Endodermal cell (in vitro differentiated cells): ENCODE data around the gene PAMR1. TPM values are rescaled to one million over a fixed set of nuclear protein-coding genes. Genes with fewer than 3 reads are reported as not detected.

ENCODE experiments used
- DNase-seq: peaks from one replicate; pipeline ENCODE4 v3.0.0-alpha.2; 2017
- H3K27ac ChIP-seq: 2 replicates; pipeline ENCODE4 v1.5.1; 2013; ENCODE audit warnings: mild to moderate bottlenecking, low read depth, low read length, moderate library complexity
- H3K27me3 ChIP-seq: 2 replicates; pipeline ENCODE4 v1.6.1; 2013; ENCODE audit warnings: mild to moderate bottlenecking, low read length, moderate library complexity; ENCODE audit not compliant: insufficient read depth, control insufficient read depth, poor library complexity, severe bottlenecking
- H3K36me3 ChIP-seq: 2 replicates; pipeline ENCODE4 v1.7.0; 2013; ENCODE audit warnings: mild to moderate bottlenecking, low read length, moderate library complexity; ENCODE audit not compliant: control insufficient read depth, insufficient read depth
- H3K4me1 ChIP-seq: one replicate; pipeline ENCODE4 v1.7.0; 2013; ENCODE audit warnings: low read length; ENCODE audit not compliant: control insufficient read depth, insufficient read depth
- H3K4me3 ChIP-seq: 2 replicates; pipeline ENCODE4 v1.5.1; 2013; ENCODE audit warnings: mild to moderate bottlenecking, low read length, moderate library complexity
- H3K9ac ChIP-seq: 2 replicates; pipeline ENCODE4 v1.6.1; 2013; ENCODE audit warnings: mild to moderate bottlenecking, low read length, moderate library complexity; ENCODE audit not compliant: poor library complexity, severe bottlenecking; ENCODE audit errors: extremely low read depth
- H3K9me3 ChIP-seq: 2 replicates; pipeline ENCODE4 v1.6.1; 2013; ENCODE audit warnings: mild to moderate bottlenecking, low read length, moderate library complexity; ENCODE audit not compliant: control insufficient read depth
- H3K27ac Mint-ChIP-seq: 2 replicates; pipeline ENCODE4 v1.8.0; 2020; ENCODE audit warnings: mixed read lengths
- H3K27me3 Mint-ChIP-seq: 2 replicates; pipeline ENCODE4 v1.8.0; 2021; ENCODE audit warnings: mild to moderate bottlenecking, mixed read lengths; ENCODE audit not compliant: insufficient read depth
- H3K36me3 Mint-ChIP-seq: 2 replicates; pipeline ENCODE4 v1.8.0; 2020; ENCODE audit warnings: low read depth, mixed read lengths
- H3K4me1 Mint-ChIP-seq: 2 replicates; pipeline ENCODE4 v1.8.0; 2020; ENCODE audit warnings: mixed read lengths
- H3K4me3 Mint-ChIP-seq: 2 replicates; pipeline ENCODE4 v1.8.0; 2020; ENCODE audit warnings: mild to moderate bottlenecking, moderate library complexity, mixed read lengths
- H3K9me3 Mint-ChIP-seq: 2 replicates; pipeline ENCODE4 v1.8.0; 2020; ENCODE audit warnings: mild to moderate bottlenecking, mixed read lengths
- CTCF ChIP-seq: fragments of 200-600 bp; sonication (generic); conservative IDR thresholded peaks from 2 replicates; pipeline ENCODE4 v1.5.0; 2021; ENCODE audit warnings: antibody characterized with exemption, mild to moderate bottlenecking
- WGBS, 2 experiments: methylation state at CpG; one replicate each; pipeline versions ENCODE4 v1.1.5 to v1.1.7; 2013; ENCODE audit warnings: missing lambda C conversion rate in 2 of 2, mixed read lengths in 1 of 2; ENCODE audit not compliant: insufficient coverage in 1 of 2, insufficient read length in 1 of 2; 5-methylcytosine and 5-hydroxymethylcytosine counted together
- total RNA-seq, 2 donors: library from RNA; stranded (reverse); fragmentation: NEBNext Ultra II Directional in 1 of 2; extraction: Animal tissue kit (Norgen Biotek cat#: 25700) in 1 of 2; gene quantifications; 2 replicates in 1 of 2; 3 replicates in 1 of 2; pipeline ENCODE4 v1.2.1, GENCODE V29; 2021

Gene PAMR1
- total RNA-seq, 2 donors from 2014 or later = 55.3 to 79.0 TPM

- Mint-ChIP-seq H3K36me3 (no peaks in the 10 kb centered on the region), H3K9me3 (no peaks in the 10 kb centered on the region), H3K27me3 (peaks cover 96% of the 10 kb centered on the region), H3K4me1 (peaks cover 13% of the 10 kb centered on the region), H3K27ac (no peak overlapping the region), H3K4me3 (peak overlapping the region; percentile 62)
- Histone ChIP-seq H3K4me3 (peak overlapping the region; percentile 81), H3K36me3 (no peaks in the 10 kb centered on the region), H3K27me3 (peaks cover 87% of the 10 kb centered on the region), H3K27ac (peak overlapping the region; percentile 91), H3K4me1 (no peaks in the 10 kb centered on the region), H3K9me3 (no peaks in the 10 kb centered on the region), H3K9ac (no peak overlapping the region)
- peak; percentile 52 for DNase-seq
- no peak for TF ChIP-seq CTCF
- 1 to 10% methylated on average over 2 to 40 of the region's 41 CpGs for WGBS, 2 experiments
Measured at GRCh38 chr11:35419830-35420333, 105.5 kb downstream of the PAMR1 start.

- H3K9me3 Mint-ChIP-seq = no peaks in the 10 kb centered on the region
- Histone ChIP-seq H3K9me3 (no peaks in the 10 kb centered on the region), H3K4me3 (peak within 1 kb of the TSS; percentile 81), H3K36me3 (no peaks in the 10 kb centered on the region), H3K27ac (peak within 1 kb of the TSS; percentile 91), H3K9ac (no peak within 1 kb of the TSS), H3K27me3 (peaks cover 87% of the 10 kb centered on the region), H3K4me1 (no peaks in the 10 kb centered on the region)
- H3K27me3 Mint-ChIP-seq = peaks cover 97% of the 10 kb centered on the region
- no peaks in the 10 kb centered on the region for H3K36me3 Mint-ChIP-seq
- no peak within 1 kb of the TSS for H3K27ac Mint-ChIP-seq
- H3K4me1 Mint-ChIP-seq = peaks cover 13% of the 10 kb centered on the region
- WGBS, 2 experiments = 0% methylated on average over 14 to 71 of the region's 71 CpGs
- peak within 1 kb of the TSS; percentile 62 for H3K4me3 Mint-ChIP-seq
- DNase-seq = peak; percentile 80
- TF ChIP-seq CTCF = peak; percentile 33
Measured at GRCh38 chr11:35419184-35419829, 106.1 kb downstream of the PAMR1 start, which contains the start of gene SLC1A2. TSS of gene SLC1A2 (minus strand) at chr11:35419558. CDS start at chr11:35418966, 592 bp downstream.

GRCh38 chr11:35418282-35419183 is 106.9 kb downstream of the PAMR1 start:
- Histone ChIP-seq H3K27ac (no peak overlapping the region), H3K9me3 (no peaks in the 10 kb centered on the region), H3K27me3 (peaks cover 82% of the 10 kb centered on the region), H3K4me3 (peak overlapping the region; percentile 81), H3K36me3 (no peaks in the 10 kb centered on the region), H3K4me1 (no peaks in the 10 kb centered on the region), H3K9ac (no peak overlapping the region)
- Mint-ChIP-seq H3K27me3 (peaks cover 97% of the 10 kb centered on the region), H3K36me3 (no peaks in the 10 kb centered on the region), H3K9me3 (no peaks in the 10 kb centered on the region), H3K4me1 (peaks cover 13% of the 10 kb centered on the region), H3K4me3 (peak overlapping the region; percentile 62), H3K27ac (no peak overlapping the region)
- TF ChIP-seq CTCF = no peak
- peak; percentile 86 for DNase-seq
- 0% methylated on average over 12 to 69 of the region's 69 CpGs for WGBS, 2 experiments
